ENCODE results near the gene MAPK6.

MAPK6 gene

DNA sequence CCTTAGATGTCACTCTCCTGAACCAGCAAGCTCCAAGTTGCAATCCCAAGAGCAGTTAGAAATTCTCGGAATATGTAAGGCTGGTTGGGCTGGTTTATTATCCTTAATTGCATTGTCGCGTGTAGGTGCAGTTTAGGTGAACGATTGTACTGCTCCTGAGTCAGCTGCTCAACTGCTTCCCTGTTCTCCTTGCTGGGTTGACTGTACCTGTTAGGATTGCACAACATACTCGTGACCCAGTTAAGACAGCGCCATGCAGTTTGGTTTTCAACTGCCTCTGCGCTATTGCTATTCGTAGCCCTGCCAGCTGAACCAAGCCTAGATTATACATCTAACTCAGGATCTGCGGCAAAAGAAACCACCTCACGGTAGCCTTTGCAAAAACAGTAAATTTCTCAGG, 52.6 kb downstream of the MAPK6 start:
- H3K9ac ChIP-seq (ENCODE audit: low read depth, low read length, poor library complexity), result no peak overlapping the region
- no CpG with 5 or more reads among the region's 10 CpGs for WGBS, 2 donors (ENCODE audit: extremely low coverage in 2 of 2, insufficient read length in 2 of 2, insufficient replicate concordance in 1 of 2)
- no peak for DNase-seq (ENCODE audit: low spot score)
- H3K27me3 ChIP-seq (ENCODE audit: control insufficient read depth in 3 of 3, insufficient read depth in 3 of 3, low read depth in 1 of 3, low read length in 3 of 3), result no peaks in the 10 kb centered on the region
- H3K36me3 ChIP-seq (replicated peaks in 1 of 2; ENCODE audit: control insufficient read depth in 2 of 2, insufficient read depth in 2 of 2, low read length in 2 of 2), result peaks cover 0 to 5% of the 10 kb centered on the region in 2 donors
- H3K14ac ChIP-seq (ENCODE audit: low read length), result no peak overlapping the region
- H3K4ac ChIP-seq (ENCODE audit: low read length), result no peak overlapping the region
- no peak overlapping the region for H2AFZ ChIP-seq (ENCODE audit: low read length)
- H2AK5ac ChIP-seq (ENCODE audit: low read depth, low read length), result no peak overlapping the region
- H3K79me1 ChIP-seq (ENCODE audit: low read depth, low read length), result no peaks in the 10 kb centered on the region
- H3K27ac ChIP-seq (replicated peaks; ENCODE audit: low read length), result no peak overlapping the region
- H3K23ac ChIP-seq (ENCODE audit: low read depth, low read length, poor library complexity), result no peak overlapping the region
- no peaks in the 10 kb centered on the region for H3K9me3 ChIP-seq (replicated peaks in 1 of 2; ENCODE audit: control insufficient read depth in 2 of 2, insufficient read depth in 1 of 2, low read depth in 1 of 2, low read length in 2 of 2)
- H2BK120ac ChIP-seq (ENCODE audit: low read depth, low read length), result no peak overlapping the region
- H2BK5ac ChIP-seq (ENCODE audit: low read length), result no peak overlapping the region
- H3K18ac ChIP-seq (ENCODE audit: low read length), result no peak overlapping the region
- no peak overlapping the region for H2BK12ac ChIP-seq (ENCODE audit: low read length)
- no peak overlapping the region for H2BK15ac ChIP-seq (ENCODE audit: low read length)
- no peak overlapping the region for H3K4me3 ChIP-seq (ENCODE audit: low read length in 2 of 2)
- H4K91ac ChIP-seq (ENCODE audit: low read depth, low read length, poor library complexity), result no peak overlapping the region
- H3K4me1 ChIP-seq (ENCODE audit: control insufficient read depth in 2 of 2, insufficient read depth in 1 of 2, low read depth in 1 of 2, low read length in 2 of 2), result no peaks in the 10 kb centered on the region
- no peak overlapping the region for H3K4me2 ChIP-seq (ENCODE audit: insufficient read depth, low read length, poor library complexity, severe bottlenecking)
- no peak overlapping the region for H4K8ac ChIP-seq (ENCODE audit: low read depth, low read length)

- Histone ChIP-seq H3K79me1 (ENCODE audit: low read depth, low read length) (no peaks in the 10 kb centered on the region), H3K27ac (replicated peaks; ENCODE audit: low read length) (no peak overlapping the region), H2AK5ac (ENCODE audit: low read depth, low read length) (no peak overlapping the region), H3K14ac (ENCODE audit: low read length) (no peak overlapping the region), H2BK5ac (ENCODE audit: low read length) (no peak overlapping the region), H3K4ac (ENCODE audit: low read length) (no peak overlapping the region), H3K23ac (ENCODE audit: low read depth, low read length, poor library complexity) (no peak overlapping the region), H3K27me3 (ENCODE audit: control insufficient read depth in 3 of 3, insufficient read depth in 3 of 3, low read depth in 1 of 3, low read length in 3 of 3) (no peaks in the 10 kb centered on the region), H4K8ac (ENCODE audit: low read depth, low read length) (no peak overlapping the region), H4K91ac (ENCODE audit: low read depth, low read length, poor library complexity) (no peak overlapping the region), H2BK12ac (ENCODE audit: low read length) (no peak overlapping the region), H3K9me3 (replicated peaks in 1 of 2; ENCODE audit: control insufficient read depth in 2 of 2, insufficient read depth in 1 of 2, low read depth in 1 of 2, low read length in 2 of 2) (no peaks in the 10 kb centered on the region), H3K4me2 (ENCODE audit: insufficient read depth, low read length, poor library complexity, severe bottlenecking) (no peak overlapping the region), H3K18ac (ENCODE audit: low read length) (no peak overlapping the region), H3K9ac (ENCODE audit: low read depth, low read length, poor library complexity) (no peak overlapping the region), H2AFZ (ENCODE audit: low read length) (peak overlapping the region; percentile 14), H2BK120ac (ENCODE audit: low read depth, low read length) (no peak overlapping the region), H3K4me3 (ENCODE audit: low read length in 2 of 2) (no peak overlapping the region), H2BK15ac (ENCODE audit: low read length) (no peak overlapping the region), H3K36me3 (replicated peaks in 1 of 2; ENCODE audit: control insufficient read depth in 2 of 2, insufficient read depth in 2 of 2, low read length in 2 of 2) (no peaks in the 10 kb centered on the region), H3K4me1 (ENCODE audit: control insufficient read depth in 2 of 2, insufficient read depth in 1 of 2, low read depth in 1 of 2, low read length in 2 of 2) (peaks cover 0 to 3% of the 10 kb centered on the region in 2 donors)
- no CpG with 5 or more reads among the region's 11 CpGs for WGBS, 2 donors (ENCODE audit: extremely low coverage in 2 of 2, insufficient read length in 2 of 2, insufficient replicate concordance in 1 of 2)
- DNase-seq (ENCODE audit: low spot score), result no peak
Measured at GRCh38 chr15:52076889-52077781, 58.1 kb downstream of the MAPK6 start.

- Histone ChIP-seq H3K27ac (replicated peaks; ENCODE audit: low read length) (no peak overlapping the region), H3K79me1 (ENCODE audit: low read depth, low read length) (no peaks in the 10 kb centered on the region), H2BK120ac (ENCODE audit: low read depth, low read length) (no peak overlapping the region), H3K4me3 (ENCODE audit: low read length in 2 of 2) (no peak overlapping the region), H4K8ac (ENCODE audit: low read depth, low read length) (no peak overlapping the region), H2BK5ac (ENCODE audit: low read length) (no peak overlapping the region), H2AK5ac (ENCODE audit: low read depth, low read length) (no peak overlapping the region), H3K14ac (ENCODE audit: low read length) (no peak overlapping the region), H3K4me1 (ENCODE audit: control insufficient read depth in 2 of 2, insufficient read depth in 1 of 2, low read depth in 1 of 2, low read length in 2 of 2) (peaks cover 0 to 3% of the 10 kb centered on the region in 2 donors), H3K27me3 (ENCODE audit: control insufficient read depth in 3 of 3, insufficient read depth in 3 of 3, low read depth in 1 of 3, low read length in 3 of 3) (no peaks in the 10 kb centered on the region), H2BK15ac (ENCODE audit: low read length) (no peak overlapping the region), H3K9ac (ENCODE audit: low read depth, low read length, poor library complexity) (no peak overlapping the region), H2BK12ac (ENCODE audit: low read length) (no peak overlapping the region), H2AFZ (ENCODE audit: low read length) (no peak overlapping the region), H3K9me3 (replicated peaks in 1 of 2; ENCODE audit: control insufficient read depth in 2 of 2, insufficient read depth in 1 of 2, low read depth in 1 of 2, low read length in 2 of 2) (no peaks in the 10 kb centered on the region), H3K4me2 (ENCODE audit: insufficient read depth, low read length, poor library complexity, severe bottlenecking) (no peak overlapping the region), H3K4ac (ENCODE audit: low read length) (no peak overlapping the region), H3K18ac (ENCODE audit: low read length) (no peak overlapping the region), H3K36me3 (replicated peaks in 1 of 2; ENCODE audit: control insufficient read depth in 2 of 2, insufficient read depth in 2 of 2, low read length in 2 of 2) (no peaks in the 10 kb centered on the region), H3K23ac (ENCODE audit: low read depth, low read length, poor library complexity) (no peak overlapping the region), H4K91ac (ENCODE audit: low read depth, low read length, poor library complexity) (no peak overlapping the region)
- WGBS, 2 donors (ENCODE audit: extremely low coverage in 2 of 2, insufficient read length in 2 of 2, insufficient replicate concordance in 1 of 2), result no CpG with 5 or more reads among the region's 10 CpGs
- no peak for DNase-seq (ENCODE audit: low spot score)
Measured at GRCh38 chr15:52078197-52078875, 59.3 kb downstream of the MAPK6 start.

Measured in neuronal stem cell (in vitro differentiated cells).